K562 (cell line): Measurements from ENCODE around the gene STK32C. TPM values are rescaled to one million over a fixed set of nuclear protein-coding genes. Genes with fewer than 3 reads are reported as not detected.

Experiments used
- ATAC-seq: fragments of 200-7000 bp; cut with Tn5 transposase; 3 replicates; pipeline ENCODE4 v1.9.1; 2020; ENCODE audit warnings: moderate library complexity
- BruUV-seq: library from RNA; stranded (reverse); fragments of 400-500 nt; replicated peaks from 2 replicates; lab custom pipeline; 2021; lab: Mats Ljungman, UMichigan
- CTCF ChIA-PET: fragments of 300-600 bp; formaldehyde crosslinking; extraction: SDS; loops from one replicate; lab custom pipeline; 2021; ENCODE audit warnings: low intra/inter-chr PET ratio; lab: Yijun Ruan, JAX
- POLR2A ChIA-PET: fragments of 300-600, 350-650 bp; sonication (Branson Sonifier 250); formaldehyde crosslinking; extraction: SDS; loops from one replicate; lab custom pipeline; 2021; ENCODE audit warnings: antibody characterized with exemption, inconsistent platforms; lab: Yijun Ruan, JAX
- DNase-seq, 4 experiments: peaks; one replicate each; pipeline versions ENCODE4 v3.0.0 to v3.0.0-alpha.2; 2011 to 2018; ENCODE audit warnings: low spot score in 3 of 4, mixed read lengths in 3 of 4; ENCODE audit errors: extremely low read depth in 1 of 4
- FAIRE-seq: peaks from 2 replicates; lab custom pipeline; 2011; peaks lifted over from hg19 to GRCh38; lab: Jason Lieb, UNC
- H2AFZ ChIP-seq: 2 replicates; pipeline ENCODE4 v1.6.0; 2011; ENCODE audit warnings: low read depth, low read length, control low read depth, inconsistent platforms
- H3K27ac ChIP-seq: fragments of 200-600 bp; 3 replicates; pipeline ENCODE4 v1.8.0; 2011; ENCODE audit warnings: low read depth, mild to moderate bottlenecking, control low read depth, inconsistent platforms, low read length, moderate library complexity, mixed read lengths; ENCODE audit errors: extremely low read depth
- H3K27me3 ChIP-seq, 2 experiments: fragments of 300-600 bp in 1 of 2; 2 replicates in 1 of 2; 3 replicates in 1 of 2; pipeline versions ENCODE4 v1.6.0 to v1.8.0; 2011; ENCODE audit warnings: inconsistent platforms in 2 of 2, low read length in 2 of 2, mild to moderate bottlenecking in 1 of 2, mixed read lengths in 1 of 2, moderate library complexity in 1 of 2; ENCODE audit not compliant: control insufficient read depth in 2 of 2, insufficient read depth in 2 of 2
- H3K36me3 ChIP-seq: fragments of 300-600 bp; 3 replicates; pipeline ENCODE4 v1.8.0; 2011; ENCODE audit warnings: mild to moderate bottlenecking, low read length, inconsistent platforms; ENCODE audit not compliant: control insufficient read depth, insufficient read depth
- H3K4me1 ChIP-seq, 2 experiments: fragments of 200-600 bp in 1 of 2; replicated peaks in 1 of 2; 2 replicates in 1 of 2; 3 replicates in 1 of 2; pipeline versions ENCODE4 v1.5.1 to v1.8.0; 2011; ENCODE audit warnings: inconsistent platforms in 2 of 2, low read length in 2 of 2, mild to moderate bottlenecking in 1 of 2, mixed read lengths in 1 of 2, moderate library complexity in 1 of 2; ENCODE audit not compliant: control insufficient read depth in 2 of 2, insufficient read depth in 2 of 2
- H3K4me2 ChIP-seq: 2 replicates; pipeline ENCODE4 v1.6.1; 2011; ENCODE audit warnings: low read length, control low read depth, inconsistent platforms, mixed read lengths; ENCODE audit not compliant: insufficient read depth
- H3K4me3 ChIP-seq: fragments of 200-600 bp; sonication (generic), shearing (Covaris generic); 2 replicates; pipeline ENCODE4 v1.5.1; 2016; ENCODE audit warnings: control low read depth, inconsistent platforms
- H3K79me2 ChIP-seq: fragments of 200-600 bp; 3 replicates; pipeline ENCODE4 v1.8.0; 2011; ENCODE audit warnings: low read length, inconsistent platforms; ENCODE audit not compliant: control insufficient read depth, insufficient read depth
- H3K9ac ChIP-seq, 2 experiments: 2 replicates each; pipeline versions ENCODE4 v1.6.0 to v1.6.1; 2011; ENCODE audit warnings: low read depth in 2 of 2, low read length in 2 of 2, control low read depth in 1 of 2, inconsistent platforms in 1 of 2, mild to moderate bottlenecking in 1 of 2, mixed read lengths in 1 of 2; ENCODE audit not compliant: insufficient read depth in 1 of 2
- H3K9me1 ChIP-seq: one replicate; pipeline ENCODE4 v1.6.0; 2011; ENCODE audit warnings: inconsistent platforms, mild to moderate bottlenecking, low read length, moderate library complexity; ENCODE audit not compliant: control insufficient read depth, insufficient read depth
- H3K9me3 ChIP-seq: replicated peaks from 2 replicates; pipeline ENCODE4 v1.5.1; 2011; ENCODE audit warnings: low read depth, low read length, inconsistent platforms; ENCODE audit not compliant: control insufficient read depth, insufficient read depth
- H4K20me1 ChIP-seq: replicated peaks from 2 replicates; pipeline ENCODE4 v1.6.1; 2011; ENCODE audit warnings: low read length, inconsistent platforms, mixed read lengths; ENCODE audit not compliant: control insufficient read depth, insufficient read depth
- AFF1 ChIP-seq, 2 experiments: fragments of 450-650 bp; IDR thresholded peaks; 2 replicates each; pipeline ENCODE4 v1.6.1; 2018; ENCODE audit warnings: mild to moderate bottlenecking in 2 of 2, low read depth in 1 of 2; ENCODE audit not compliant: partially characterized antibody in 2 of 2
- CEBPG ChIP-seq, 3 experiments: fragments of 200-800 bp in 1 of 3; sonication (Bioruptor generic) in 1 of 3; sonication (generic) in 1 of 3; formaldehyde crosslinking in 1 of 3; IDR thresholded peaks in 2 of 3; conservative IDR thresholded peaks in 1 of 3; 2 replicates each; pipeline versions ENCODE4 v1.6.1 to v1.8.0; 2016 to 2022; ENCODE audit warnings: missing compliant biosample characterization in 2 of 3, missing genetic modification characterization in 2 of 3, mild to moderate bottlenecking in 1 of 3, missing genetic modification reagents in 1 of 3
- GATAD2A ChIP-seq: fragments of 450-650 bp; IDR thresholded peaks from 2 replicates; pipeline ENCODE4 v1.6.1; 2017
- MBD2 ChIP-seq: sonication (generic); IDR thresholded peaks from 2 replicates; pipeline ENCODE4 v1.6.1; 2016; ENCODE audit warnings: low read depth, borderline replicate concordance
- ZBTB11 ChIP-seq, 3 experiments: fragments of 200-800 bp in 1 of 3; fragments of 250-450 bp in 1 of 3; fragments of 450-650 bp in 1 of 3; sonication (Bioruptor Pico) in 1 of 3; sonication (Bioruptor generic) in 1 of 3; formaldehyde crosslinking in 1 of 3; IDR thresholded peaks; 2 replicates each; pipeline versions ENCODE4 v1.6.1 to v1.8.0; 2016 to 2022; ENCODE audit warnings: mild to moderate bottlenecking in 2 of 3, missing genetic modification characterization in 2 of 3, missing compliant biosample characterization in 1 of 3, moderate library complexity in 1 of 3
- ZFP36 ChIP-seq: fragments of 150-350 bp; IDR thresholded peaks from 2 replicates; pipeline ENCODE4 v1.6.1; 2018; ENCODE audit warnings: low read length, low read depth; ENCODE audit not compliant: partially characterized antibody
- WGBS: fragments of 100-300 bp; shearing (Covaris generic); methylation state at CpG from one replicate; pipeline ENCODE4 v1.1.6; 2016; ENCODE audit warnings: low coverage, mixed read lengths; ENCODE audit not compliant: insufficient coverage; ENCODE audit errors: missing lambda C conversion rate; 5-methylcytosine and 5-hydroxymethylcytosine counted together
- in situ Hi-C: fragments of 300-500 bp; cut with MboI; formaldehyde crosslinking; loops from 4 replicates; pipeline ENCODE4 v1.15.0; 2018; ENCODE audit warnings: inconsistent platforms, mixed read lengths
- intact Hi-C: fragments of 100-400 bp; cut with micrococcal nuclease; formaldehyde crosslinking; loops from 2 replicates; pipeline ENCODE4 v1.14.2; 2022
- polyA plus RNA-seq, 8 experiments: library from polyadenylated mRNA; depleted of rRNA in 4 of 8; stranded (reverse) in 5 of 8; unstranded in 3 of 8; fragments of >200 nt; fragmentation: Nextera tagmentation in 2 of 8; fragmentation: Illumina TruSeq in 1 of 8; extraction: Ambion mirVana in 2 of 8; extraction: Trizol in 1 of 8; gene quantifications; 2 replicates each; pipeline versions ENCODE4 v1.2.1 to v1.2.3, GENCODE V29; 2011 to 2014; ENCODE audit warnings: inconsistent platforms in 1 of 8, missing spikeins in 1 of 8
- total RNA-seq, 7 experiments: library from RNA; depleted of rRNA in 6 of 7; stranded (reverse); fragments of >200 nt in 6 of 7; fragmentation: Illumina TruSeq in 2 of 7; extraction: Trizol in 2 of 7; gene quantifications; 2 replicates each; pipeline versions ENCODE4 v1.2.1 to v1.2.3, GENCODE V29; 2011 to 2021; ENCODE audit warnings: low replicate concordance in 1 of 7

The STK32C gene
- total and polyA plus RNA-seq, 9 of the 15 experiments (the other 6 are each of a cell fraction or from before 2014, with no cell fraction given) = 1.5 to 20.9 (median 6.5) TPM

- TF ChIP-seq ZBTB11 (CRISPR knock-in tag; IDR thresholded peaks at IDR 0.05) (no peak), GATAD2A (no peak)
Measured at GRCh38 chr10:132330486-132330833, 22.7 kb upstream of the STK32C start (continued).

GRCh38 chr10:132329565-132330485 is 22.1 kb upstream of the STK32C start:
- ChIA-PET POLR2A (interaction anchor here (0.7 to 1.0 kb wide), 2 partner anchors 33 to 48 kb away, joined by 3 to 4 read pairs; no protein-coding TSS in a partner anchor), CTCF (no interaction called here)
- no peaks in the 10 kb centered on the region for H3K27me3 ChIP-seq
- H3K36me3 ChIP-seq = peaks cover 31% of the 10 kb centered on the region; the same call in 2 of the 3 replicates
- WGBS = 2% methylated on average over 18 of the region's 23 CpGs
- peaks cover 25 to 29% of the 10 kb centered on the region in 2 experiments; a peak in 4 of 5 replicates for H3K4me1 ChIP-seq
- H3K27ac ChIP-seq = peak overlapping the region; percentile 98
- in situ Hi-C loops (no loop called here), intact Hi-C loops (no loop called here)
- ATAC-seq = peak; percentile 64
- no peak overlapping the region for H2AFZ ChIP-seq
- peaks cover 13% of the 10 kb centered on the region for H4K20me1 ChIP-seq
- H3K79me2 ChIP-seq = peaks cover 61% of the 10 kb centered on the region
- BruUV-seq = no TSS peak
- peaks cover 5% of the 10 kb centered on the region for H3K9me1 ChIP-seq
- peak overlapping the region; percentile 82 for H3K4me3 ChIP-seq
- H3K4me2 ChIP-seq = peak overlapping the region; percentile 94
- peak overlapping the region; percentile 87 to 95; a peak in 3 of 4 replicates for H3K9ac ChIP-seq
- peak in 2 of 4 experiments; percentile 52 to 74 for DNase-seq
- no peaks in the 10 kb centered on the region for H3K9me3 ChIP-seq
- FAIRE-seq = peak; percentile 81
- TF ChIP-seq AFF1 (IDR thresholded peaks at IDR 0.05; ENCODE audit: low read depth in 1 of 2, partially characterized antibody in 2 of 2) (no peak), MBD2 (no peak), ZFP36 (no peak), CEBPG (CRISPR knock-in tag; IDR thresholded peaks at IDR 0.05) (no peak), CEBPG (tag; conservative IDR thresholded peaks at IDR 0.05 in 1 of 2, IDR thresholded peaks at IDR 0.05 in 1 of 2) (no peak)
